ENCODE data around the gene PAX2. TPM values are rescaled to one million over a fixed set of nuclear protein-coding genes. Genes with fewer than 3 reads are reported as not detected.
"Not testable (repeated sequence)": the region's sequence is repeated elsewhere in the genome, so short reads cannot be mapped to it uniquely, and the experiment has no call there.

Gene PAX2
- total RNA-seq: not detected

GRCh38 chr10:100744987-100745881 is at the start of gene PAX2:
TSS of gene PAX2 (plus strand) at chr10:100745582. CDS start at chr10:100746261, 679 bp downstream.
- ATAC-seq: no peak
- TF ChIP-seq POLR2A (IDR thresholded peaks at IDR 0.05): no peak
- TF ChIP-seq POLR2AphosphoS5 (IDR thresholded peaks at IDR 0.05): no peak
- TF ChIP-seq EP300 (IDR thresholded peaks at IDR 0.05): no peak
- no peak for TF ChIP-seq CTCF (IDR thresholded peaks at IDR 0.05)
- Histone ChIP-seq H3K4me3 (peak within 1 kb of the TSS in 1 of 2 donors; percentile 45), H3K27ac (no peak within 1 kb of the TSS), H3K4me1 (peaks cover 3 to 85% (median 42%) of the 10 kb centered on the region in 3 donors), H3K36me3 (no peaks in the 10 kb centered on the region), H3K27me3 (peaks cover 100% of the 10 kb centered on the region), H3K9me3 (no peaks in the 10 kb centered on the region)
- 2 to 3% methylated on average over 16 to 22 of the region's 75 CpGs for WGBS, 2 donors (ENCODE audit: low coverage in 1 of 2)

DNA sequence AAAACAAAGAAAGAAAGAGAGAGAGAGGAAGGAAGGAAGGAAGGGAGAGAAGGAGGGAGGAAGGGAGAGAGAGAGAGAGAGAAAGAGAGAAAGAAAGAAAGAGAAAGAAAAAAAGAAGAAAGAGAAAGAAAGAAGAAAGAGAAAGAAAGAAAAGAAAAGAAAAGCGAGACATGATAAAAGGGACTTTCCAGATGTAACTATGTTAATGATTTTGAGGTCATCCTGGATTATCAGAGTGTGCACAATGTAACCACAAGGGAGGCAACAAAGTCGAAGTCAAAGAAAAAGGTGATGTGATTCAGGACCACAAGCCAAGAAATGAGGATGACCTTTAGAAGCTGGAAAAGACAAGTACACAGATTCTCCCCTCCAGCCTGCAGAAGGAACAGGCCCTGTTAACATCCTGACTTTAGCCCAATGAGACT is 48.9 kb upstream of the PAX2 start:
- Histone ChIP-seq H3K27ac (no peak overlapping the region), H3K4me3 (no peak overlapping the region), H3K9me3 (no peaks in the 10 kb centered on the region), H3K4me1 (no peaks in the 10 kb centered on the region), H3K36me3 (no peaks in the 10 kb centered on the region), H3K27me3 (peaks cover 64% of the 10 kb centered on the region)
- no peak for ATAC-seq
- 46 to 51% methylated on average over 2 of the region's 2 CpGs for WGBS, 2 donors (ENCODE audit: low coverage in 1 of 2)
- TF ChIP-seq EP300 (IDR thresholded peaks at IDR 0.05): no peak
- no peak for TF ChIP-seq POLR2AphosphoS5 (IDR thresholded peaks at IDR 0.05)
- no peak for TF ChIP-seq POLR2A (IDR thresholded peaks at IDR 0.05)
- no peak for TF ChIP-seq CTCF (IDR thresholded peaks at IDR 0.05)

- no peaks in the 10 kb centered on the region for H3K9me3 ChIP-seq
- 55 to 83% methylated on average over 1 of the region's 1 CpG for WGBS, 2 donors (ENCODE audit: low coverage in 1 of 2)
- no peak for ATAC-seq
- no peaks in the 10 kb centered on the region for H3K4me1 ChIP-seq
- no peak overlapping the region for H3K27ac ChIP-seq
- TF ChIP-seq POLR2AphosphoS5 (IDR thresholded peaks at IDR 0.05) (no peak), CTCF (IDR thresholded peaks at IDR 0.05) (no peak), EP300 (IDR thresholded peaks at IDR 0.05) (no peak), POLR2A (IDR thresholded peaks at IDR 0.05) (no peak)
- H3K4me3 ChIP-seq: no peak overlapping the region
- H3K27me3 ChIP-seq: peaks cover 58% of the 10 kb centered on the region
- H3K36me3 ChIP-seq: no peaks in the 10 kb centered on the region
Measured at GRCh38 chr10:100697070-100697469, 48.3 kb upstream of the PAX2 start.

DNA sequence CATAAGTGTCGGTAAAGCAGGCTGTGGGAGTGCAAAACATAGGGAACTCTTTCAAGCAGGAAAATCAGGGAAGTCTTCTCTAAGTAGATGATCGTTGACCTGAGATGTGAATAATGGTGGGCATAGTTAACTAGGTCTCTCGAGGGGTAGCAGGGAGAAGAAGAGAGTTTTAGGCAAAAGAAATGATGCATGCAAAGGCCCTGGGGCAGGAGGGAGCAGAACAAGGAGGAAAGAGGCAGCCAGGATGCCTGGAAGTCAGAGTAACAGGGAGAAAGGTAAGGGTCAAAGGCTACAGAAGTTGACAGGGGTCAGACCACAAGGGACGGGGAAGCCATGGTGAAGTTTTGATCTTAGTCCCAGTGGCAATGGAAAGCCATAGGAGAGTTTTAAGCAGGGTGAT is 47.8 kb upstream of the PAX2 start:
- H3K27me3 ChIP-seq: peaks cover 54% of the 10 kb centered on the region
- WGBS, 2 donors (ENCODE audit: low coverage in 1 of 2): 62 to 64% methylated on average over 3 to 4 of the region's 4 CpGs

GRCh38 chr10:100701704-100702103 is 43.7 kb upstream of the PAX2 start:
- H3K4me3 ChIP-seq, ATAC-seq, H3K27ac ChIP-seq, H3K9me3 ChIP-seq, H3K36me3 ChIP-seq, H3K4me1 ChIP-seq: not testable (repeated sequence)
- H3K27me3 ChIP-seq: peaks cover 65% of the 10 kb centered on the region
- no CpG with 5 or more reads among the region's 2 CpGs for WGBS, 2 donors (ENCODE audit: low coverage in 1 of 2)

More for the DNA sequence above, 47.8 kb upstream of the PAX2 start:
- ATAC-seq: no peak
- no peak overlapping the region for H3K27ac ChIP-seq
- H3K9me3 ChIP-seq: no peaks in the 10 kb centered on the region
- TF ChIP-seq POLR2A (IDR thresholded peaks at IDR 0.05) (no peak), CTCF (IDR thresholded peaks at IDR 0.05) (no peak), POLR2AphosphoS5 (IDR thresholded peaks at IDR 0.05) (no peak), EP300 (IDR thresholded peaks at IDR 0.05) (no peak)
- no peaks in the 10 kb centered on the region for H3K4me1 ChIP-seq
- no peaks in the 10 kb centered on the region for H3K36me3 ChIP-seq
- H3K4me3 ChIP-seq: no peak overlapping the region
